Esophagus muscularis mucosa (tissue), 4 donors: ENCODE measurements around the gene EEF1A1. TPM values are rescaled to one million over a fixed set of nuclear protein-coding genes. Genes with fewer than 3 reads are reported as not detected.

ENCODE experiments used
- DNase-seq: peaks from one replicate; pipeline ENCODE4 v3.0.0-alpha.2; 2017; ENCODE audit errors: extremely low spot score
- H3K27ac ChIP-seq, 4 donors: fragments of 200-600 bp; sonication (generic); replicated peaks in 1 of 4; 1 replicate in 3 of 4; 2 replicates in 1 of 4; pipeline ENCODE4 v1.5.1; 2016 to 2019; ENCODE audit warnings: mild to moderate bottlenecking in 1 of 4
- H3K27me3 ChIP-seq, 4 donors: fragments of 200-600 bp; sonication (generic); one replicate each; pipeline versions ENCODE4 v1.5.1 to v1.6.0; 2016 to 2019
- H3K36me3 ChIP-seq, 4 donors: fragments of 200-600 bp; sonication (generic); one replicate each; pipeline ENCODE4 v1.5.1; 2016 to 2019
- H3K4me1 ChIP-seq, 4 donors: fragments of 200-600 bp; sonication (generic); one replicate each; pipeline ENCODE4 v1.5.1; 2016 to 2019
- H3K4me3 ChIP-seq, 4 donors: fragments of 200-600 bp; sonication (generic); 1 replicate in 2 of 4; 2 replicates in 2 of 4; pipeline ENCODE4 v1.5.1; 2016 to 2019; ENCODE audit warnings: mild to moderate bottlenecking in 4 of 4, moderate library complexity in 1 of 4
- H3K9me3 ChIP-seq, 4 donors: fragments of 200-600 bp; sonication (generic); 1 replicate in 3 of 4; 2 replicates in 1 of 4; pipeline ENCODE4 v1.5.1; 2016 to 2019
- EP300 ChIP-seq: sonication (generic); formaldehyde crosslinking; IDR thresholded peaks from one replicate; pipeline ENCODE4 v1.6.1; 2017; ENCODE audit warnings: antibody characterized with exemption
- POLR2A ChIP-seq: fragments of 450-650 bp; IDR thresholded peaks from one replicate; pipeline ENCODE4 v1.6.1; 2017; ENCODE audit warnings: antibody characterized with exemption, moderate library complexity, mild to moderate bottlenecking, low read depth
- POLR2AphosphoS5 ChIP-seq, 2 donors: sonication (generic); formaldehyde crosslinking; IDR thresholded peaks; one replicate each; pipeline ENCODE4 v1.6.1; 2017; ENCODE audit warnings: antibody characterized with exemption in 2 of 2
- WGBS: methylation state at CpG from one replicate; pipeline ENCODE4 v1.1.5; 2018; 5-methylcytosine and 5-hydroxymethylcytosine counted together
- intact Hi-C: fragments of 100-400 bp; cut with DNase I; formaldehyde crosslinking; loops from one replicate; pipeline ENCODE4 v1.15.1; 2023
- small RNA-seq, 3 donors: library from RNA; depleted of rRNA; stranded (forward); fragments of <200 nt; gene quantifications; one replicate each; pipeline ENCODE3, GENCODE V24; 2016
- total RNA-seq, 4 donors: library from RNA; depleted of rRNA; stranded (reverse); fragments of >200 nt; gene quantifications; one replicate each; pipeline versions ENCODE4 v1.1.0 to v1.2.1, GENCODE V29; 2016
- TF ChIP-seq, protein P1 (sequence below), 3 experiments: fragments of 200-600 bp in 2 of 3; fragments of 450-650 bp in 1 of 3; sonication (generic) in 2 of 3; IDR thresholded peaks; one replicate each; pipeline ENCODE4 v1.5.1; 2017 to 2019; ENCODE audit warnings: antibody characterized with exemption in 3 of 3, mild to moderate bottlenecking in 2 of 3, moderate library complexity in 1 of 3

EEF1A1 gene
- total RNA-seq, 4 donors from 2014 or later: 6,828 to 12,822 (median 11,636) TPM

DNA sequence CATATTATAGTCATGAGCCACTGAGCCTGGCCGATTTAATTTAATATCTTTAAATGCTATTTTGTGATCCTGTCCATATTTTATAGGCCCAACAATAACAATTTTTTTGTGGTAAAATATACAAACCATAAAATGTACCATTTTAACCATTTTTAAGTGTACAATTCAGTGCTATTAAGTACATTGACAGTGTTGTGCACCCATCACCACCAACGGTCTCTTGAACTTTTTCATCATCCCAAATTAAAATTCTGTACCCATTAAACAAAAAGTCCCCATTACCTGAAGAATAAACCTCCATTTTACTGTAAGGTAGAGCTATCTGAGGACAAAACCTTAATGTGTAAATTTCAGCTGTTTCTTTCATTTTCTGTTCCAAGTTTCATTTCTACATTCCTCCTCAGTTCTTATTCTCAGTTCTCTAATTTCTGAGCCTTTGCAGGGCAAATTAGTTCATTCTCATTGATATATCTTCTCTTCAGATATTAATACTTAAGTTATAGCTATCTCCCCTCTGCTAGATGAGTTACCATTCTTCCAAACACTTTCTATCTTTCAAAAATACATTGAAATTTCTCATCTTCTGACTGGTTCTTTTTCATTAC, 49.0 kb downstream of the EEF1A1 start:
- WGBS: 86% methylated on average over 2 of the region's 2 CpGs
- peaks cover 63 to 100% (median 88%) of the 10 kb centered on the region in 4 donors for H3K36me3 ChIP-seq
- intact Hi-C loops: no loop called here
- H3K27ac ChIP-seq: no peak overlapping the region
- H3K9me3 ChIP-seq: no peaks in the 10 kb centered on the region
- no peak for DNase-seq
- H3K4me3 ChIP-seq: no peak overlapping the region
- H3K4me1 ChIP-seq: no peaks in the 10 kb centered on the region
- no peak for TF ChIP-seq POLR2AphosphoS5 (IDR thresholded peaks at IDR 0.05)
- no peak for TF ChIP-seq EP300
- no peak for TF ChIP-seq POLR2A
- TF ChIP-seq, protein P1, sequence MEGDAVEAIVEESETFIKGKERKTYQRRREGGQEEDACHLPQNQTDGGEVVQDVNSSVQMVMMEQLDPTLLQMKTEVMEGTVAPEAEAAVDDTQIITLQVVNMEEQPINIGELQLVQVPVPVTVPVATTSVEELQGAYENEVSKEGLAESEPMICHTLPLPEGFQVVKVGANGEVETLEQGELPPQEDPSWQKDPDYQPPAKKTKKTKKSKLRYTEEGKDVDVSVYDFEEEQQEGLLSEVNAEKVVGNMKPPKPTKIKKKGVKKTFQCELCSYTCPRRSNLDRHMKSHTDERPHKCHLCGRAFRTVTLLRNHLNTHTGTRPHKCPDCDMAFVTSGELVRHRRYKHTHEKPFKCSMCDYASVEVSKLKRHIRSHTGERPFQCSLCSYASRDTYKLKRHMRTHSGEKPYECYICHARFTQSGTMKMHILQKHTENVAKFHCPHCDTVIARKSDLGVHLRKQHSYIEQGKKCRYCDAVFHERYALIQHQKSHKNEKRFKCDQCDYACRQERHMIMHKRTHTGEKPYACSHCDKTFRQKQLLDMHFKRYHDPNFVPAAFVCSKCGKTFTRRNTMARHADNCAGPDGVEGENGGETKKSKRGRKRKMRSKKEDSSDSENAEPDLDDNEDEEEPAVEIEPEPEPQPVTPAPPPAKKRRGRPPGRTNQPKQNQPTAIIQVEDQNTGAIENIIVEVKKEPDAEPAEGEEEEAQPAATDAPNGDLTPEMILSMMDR (IDR thresholded peaks at IDR 0.05): no peak
- no peaks in the 10 kb centered on the region for H3K27me3 ChIP-seq

Small RNA genes within 50 kb of the gene (small RNA-seq; reads per million reads assigned to genes)
- gene AL603910.2 (0 reads per million in 3 donors), gene RN7SL827P (0 to 0.19 (median 0.17) reads per million in 3 donors)

Other genes starting within 250 kb of the EEF1A1 start
- not detected for gene DPPA5, start 166.8 kb downstream of the EEF1A1 start, total RNA-seq
- gene KHDC3L, start 158.4 kb downstream of the EEF1A1 start, total RNA-seq: not detected
- gene OOEP, start 151.1 kb downstream of the EEF1A1 start, total RNA-seq: not detected
- gene DDX43, start 126.2 kb downstream of the EEF1A1 start, total RNA-seq: 1 to 10 TPM in 3 of 4 donors, under 1 TPM in 1; 0.80 to 3.5 (median 1.3) TPM
- gene CGAS, start 68.7 kb downstream of the EEF1A1 start, total RNA-seq: 1 to 10 TPM; 2.4 to 6.1 (median 3.9) TPM
- 10 to 100 TPM; 15.2 to 38.6 (median 25.7) TPM for gene MTO1, start 59.3 kb downstream of the EEF1A1 start, total RNA-seq
- 10 to 100 TPM; 15.0 to 17.9 (median 16.2) TPM for gene SLC17A5, start 133.0 kb upstream of the EEF1A1 start, total RNA-seq
- gene CD109, start 175.2 kb upstream of the EEF1A1 start, total RNA-seq: 10 to 100 TPM; 12.1 to 21.4 (median 15.8) TPM